HG02981 (cell line): ENCODE data around the gene CAMK2D.

Experiments used
- ATAC-seq: cut with Tn5 transposase; IDR thresholded peaks from one replicate; pipeline ENCODE4 v1.9.1; 2021; ENCODE audit warnings: mild to moderate bottlenecking, moderate library complexity; ENCODE audit not compliant: unreplicated experiment

Gene CAMK2D

DNA sequence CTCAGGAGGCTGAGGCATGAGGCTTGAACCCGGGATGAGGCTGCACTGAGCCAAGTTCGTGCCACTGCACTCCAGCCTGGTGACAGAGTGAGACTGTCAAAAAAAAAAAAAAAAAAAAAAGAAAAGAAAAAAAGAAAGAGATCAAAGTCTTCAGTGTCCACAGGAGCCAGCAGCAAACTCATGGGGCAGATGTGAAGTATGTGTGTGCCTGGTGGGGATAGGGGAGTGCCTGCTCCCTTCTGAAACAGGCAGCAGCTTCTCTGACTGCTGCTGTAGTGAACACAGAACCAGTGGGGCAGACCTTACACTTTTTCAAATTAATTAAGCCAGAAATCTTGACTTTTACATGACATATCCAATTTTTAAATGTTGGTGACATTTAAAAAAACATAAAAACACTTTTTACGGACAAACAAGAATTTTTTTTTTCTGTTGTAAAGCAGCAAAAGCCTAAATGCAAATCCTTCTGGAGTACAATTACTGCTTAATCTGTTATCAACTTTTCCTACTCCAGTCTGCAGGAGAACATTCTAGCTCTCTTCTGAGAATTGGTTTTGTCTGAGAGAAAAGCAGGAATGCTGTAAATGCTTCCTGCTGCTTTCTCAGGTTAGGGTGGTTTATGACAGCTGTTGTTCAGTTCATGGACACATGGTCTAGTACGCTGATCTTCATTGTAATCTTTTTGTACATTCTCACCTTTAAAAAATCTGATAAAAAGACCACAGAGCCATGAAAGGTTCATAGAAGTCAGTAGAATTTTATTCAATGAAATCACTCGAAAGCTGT lies 311.1 kb downstream of the CAMK2D start:
- ATAC-seq: no peak

DNA sequence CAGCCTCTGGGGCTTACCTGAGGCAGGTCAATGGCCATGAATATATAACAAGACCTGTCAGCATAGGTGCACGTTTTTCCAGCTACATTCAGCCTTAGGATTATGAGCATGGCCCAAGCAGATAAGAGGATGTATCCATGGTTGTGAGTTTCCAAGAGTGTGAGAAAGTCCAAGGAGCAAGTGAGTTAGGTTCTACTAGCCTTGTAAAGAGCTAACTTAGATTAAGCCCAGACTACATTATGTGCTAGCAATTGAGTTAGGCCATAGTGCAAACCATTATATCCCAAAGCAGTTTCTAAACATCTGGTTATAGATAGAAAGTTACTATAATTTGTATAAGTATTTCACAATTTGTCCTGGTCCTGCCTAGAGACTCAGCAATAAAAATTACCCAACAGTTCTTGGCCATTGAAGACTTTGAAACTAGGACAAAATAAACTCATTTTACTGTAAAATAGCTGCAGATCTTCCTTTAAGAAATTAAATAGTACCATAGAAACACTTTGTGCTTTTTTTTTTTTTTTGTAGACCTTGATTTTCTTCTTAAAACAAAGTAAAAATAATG lies 312.0 kb downstream of the CAMK2D start:
- no peak for ATAC-seq

DNA sequence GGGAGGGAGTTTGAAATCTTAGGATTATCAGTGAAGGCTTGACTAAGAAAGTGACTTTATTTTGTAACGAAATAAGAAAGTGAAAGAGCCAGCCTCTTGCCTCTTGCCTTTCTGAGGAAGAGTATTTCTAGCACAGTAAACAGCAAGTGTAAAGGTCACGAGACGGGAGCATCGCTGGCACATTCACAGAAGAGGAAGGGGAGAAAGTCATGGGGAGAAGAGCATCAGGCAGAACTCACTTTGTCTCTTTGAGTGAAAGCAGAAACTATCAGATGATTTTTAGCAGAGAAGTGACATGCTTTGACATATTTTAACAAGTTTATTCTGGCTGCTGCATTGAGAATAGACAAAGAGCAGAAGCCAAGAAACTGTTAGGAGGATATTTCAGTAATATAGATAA lies 313.8 kb downstream of the CAMK2D start:
- ATAC-seq: no peak

DNA sequence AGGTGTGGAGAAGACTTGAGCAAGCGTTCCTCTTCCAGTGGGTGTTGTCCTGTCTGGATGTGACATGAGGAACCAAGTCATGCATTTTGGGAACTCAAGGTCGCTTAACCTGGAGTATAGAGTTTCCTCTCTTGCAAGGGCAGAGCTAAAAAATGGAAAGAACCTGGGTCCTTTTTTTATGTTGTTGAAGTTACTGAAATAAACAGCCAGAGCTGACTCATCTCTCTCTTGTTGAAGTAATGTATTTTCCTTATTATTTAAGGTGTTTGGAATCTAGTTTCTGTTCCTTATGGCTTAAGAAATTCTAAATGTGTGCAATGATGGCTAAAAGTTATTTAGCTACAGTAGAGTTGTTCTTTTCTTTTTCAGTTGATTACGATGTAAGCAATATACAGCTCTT lies 314.5 kb downstream of the CAMK2D start:
- ATAC-seq: no peak

DNA sequence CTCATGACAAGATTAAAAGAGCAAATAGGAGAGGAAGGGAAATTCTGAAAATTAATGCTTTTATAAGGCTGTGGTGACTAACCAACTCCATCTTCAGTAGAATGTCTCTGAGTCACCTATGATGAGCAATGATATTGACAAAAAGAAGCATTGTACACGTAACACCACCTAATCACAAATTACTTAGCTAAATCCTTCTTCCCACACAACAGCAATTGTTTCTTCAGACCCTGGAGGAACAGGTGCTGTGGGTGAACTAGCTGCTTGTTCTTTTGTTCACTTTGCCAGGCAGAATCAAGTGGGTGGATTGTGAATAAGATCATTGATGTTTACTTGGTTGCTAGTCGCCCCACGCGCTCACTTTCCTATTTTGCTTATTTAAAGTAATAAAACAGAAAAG lies 315.5 kb downstream of the CAMK2D start:
- no peak for ATAC-seq

DNA sequence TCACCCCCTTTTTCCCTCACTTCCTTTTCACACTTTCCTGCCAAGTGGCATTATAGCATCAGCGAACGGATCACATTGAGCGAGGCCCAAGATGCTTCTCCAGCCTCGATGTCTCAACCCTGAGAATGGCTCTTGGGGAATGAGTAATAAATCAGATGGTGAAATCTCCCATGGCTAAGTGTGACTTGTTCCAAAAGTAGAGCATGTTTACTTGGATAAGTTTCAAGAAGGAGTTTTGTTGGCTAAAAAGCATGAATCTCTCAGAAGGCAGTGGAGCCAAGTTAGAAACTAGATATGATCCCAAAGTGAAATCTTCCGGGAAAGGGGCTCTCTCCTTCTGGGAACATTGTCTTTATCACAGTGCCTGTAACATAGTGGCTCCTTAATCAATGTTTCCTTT lies 316.3 kb downstream of the CAMK2D start:
- ATAC-seq: no peak

DNA sequence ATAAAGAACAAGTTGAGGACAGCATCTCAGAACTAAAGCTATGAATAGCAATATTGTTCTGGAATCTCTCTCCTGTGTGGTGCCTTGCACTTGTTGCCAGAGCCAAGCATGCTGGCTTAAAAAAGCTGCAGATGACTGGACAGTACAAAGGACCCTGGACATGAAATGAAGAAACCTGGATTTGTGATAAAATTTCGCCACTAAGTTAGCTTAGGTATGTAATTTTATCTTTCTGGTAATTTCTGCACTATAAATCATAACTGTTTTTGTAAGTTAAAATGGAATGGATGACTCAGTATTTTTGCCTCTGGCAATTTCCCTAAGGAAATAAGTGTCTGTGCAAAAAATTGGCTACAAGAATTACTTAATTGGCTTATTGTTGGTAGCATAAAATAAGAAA lies 317.2 kb downstream of the CAMK2D start:
- ATAC-seq: no peak

DNA sequence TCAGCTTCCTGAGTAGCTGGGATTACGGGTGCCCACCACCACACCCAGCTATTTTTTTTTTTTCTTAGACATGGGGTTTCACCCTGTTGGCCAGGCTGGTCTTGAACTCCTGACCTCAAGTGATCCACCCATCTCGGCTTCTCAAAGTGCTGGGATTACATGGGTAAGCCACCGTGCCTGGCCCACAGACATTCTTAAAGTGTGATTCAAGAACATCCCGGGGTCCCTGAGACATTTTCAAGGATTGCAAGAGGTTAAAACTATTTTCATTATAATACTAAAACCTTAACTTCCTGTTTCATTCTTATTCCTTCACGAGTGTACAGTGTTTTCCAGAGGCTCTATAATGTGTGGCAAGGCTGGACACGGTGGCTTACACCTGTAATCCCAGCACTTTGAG lies 318.7 kb downstream of the CAMK2D start:
- ATAC-seq: no peak

DNA sequence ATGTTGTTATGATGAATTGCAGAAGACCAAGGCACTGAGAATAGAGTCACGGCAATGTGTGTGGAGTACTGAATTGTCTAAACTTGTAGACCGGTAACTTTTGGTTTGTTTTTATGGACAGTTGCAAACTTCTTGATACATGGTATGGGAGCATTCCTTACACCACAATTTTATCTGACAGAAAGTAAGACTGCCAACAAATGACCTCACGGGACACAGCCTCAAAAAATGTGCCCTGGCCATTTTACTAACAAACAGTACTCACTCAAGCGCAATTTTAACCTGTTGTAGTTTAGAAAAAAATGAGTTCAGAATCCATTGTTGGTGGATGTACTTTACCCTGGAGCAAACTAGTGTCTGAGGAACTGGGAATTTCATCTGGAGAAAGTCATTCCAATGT lies 321.2 kb downstream of the CAMK2D start:
- no peak for ATAC-seq

DNA sequence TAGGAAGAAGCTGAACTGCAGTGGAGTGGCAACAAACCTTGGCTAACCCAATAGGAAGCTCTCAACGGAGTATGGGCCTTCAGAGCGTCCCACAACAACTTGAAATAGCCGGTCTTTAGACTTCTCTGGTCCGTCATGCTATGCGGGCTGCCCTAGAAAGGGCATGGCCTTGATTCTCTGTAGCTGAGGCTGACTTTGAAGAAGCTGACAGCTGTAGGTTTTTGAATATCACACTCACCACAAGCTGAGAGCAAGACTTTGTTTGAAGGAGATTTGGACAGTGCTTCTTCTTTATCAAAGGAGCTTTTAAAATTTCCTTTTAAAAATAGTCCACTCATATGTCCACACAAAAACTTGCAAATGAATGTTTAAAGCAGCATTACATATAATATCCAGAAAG lies 322.9 kb downstream of the CAMK2D start:
- ATAC-seq: no peak

DNA sequence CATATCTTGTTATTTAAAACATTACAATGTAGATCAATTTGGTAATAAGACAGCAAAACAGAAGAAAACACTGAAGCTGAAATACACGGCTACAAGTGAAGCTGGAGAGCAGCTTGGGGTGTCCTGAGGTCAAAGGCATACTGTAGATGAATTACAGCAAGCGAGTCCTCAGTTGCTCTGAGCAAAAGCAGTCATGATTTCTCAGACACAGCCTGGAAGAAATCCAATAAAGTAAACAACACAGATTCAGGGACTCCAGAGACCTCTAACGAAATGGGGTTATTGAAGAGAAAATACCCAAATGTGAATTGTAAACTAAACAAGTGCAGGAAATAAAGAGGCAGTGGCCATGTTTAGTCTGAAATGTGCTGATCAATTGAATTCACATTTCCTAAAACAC lies 324.4 kb downstream of the CAMK2D start:
- ATAC-seq: no peak

DNA sequence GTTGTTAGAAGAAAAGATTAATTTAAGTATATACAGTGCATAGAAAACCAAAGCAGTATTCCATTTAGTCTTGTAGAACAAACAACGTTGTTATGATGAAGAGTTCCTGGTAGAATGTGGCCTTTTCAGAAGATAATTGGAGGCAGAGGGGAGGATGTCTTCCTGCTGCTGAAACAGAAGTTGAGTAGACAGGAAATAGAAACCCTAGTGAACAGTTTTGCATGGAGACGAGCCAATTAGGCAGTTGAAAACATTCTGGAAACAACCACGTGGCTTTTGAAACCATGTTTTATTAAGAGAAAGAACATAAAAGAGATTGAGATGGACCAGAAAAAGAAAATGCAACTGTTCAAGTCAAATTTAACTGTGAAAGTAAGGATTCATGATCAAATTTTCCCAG lies 325.2 kb downstream of the CAMK2D start:
- ATAC-seq: no peak

DNA sequence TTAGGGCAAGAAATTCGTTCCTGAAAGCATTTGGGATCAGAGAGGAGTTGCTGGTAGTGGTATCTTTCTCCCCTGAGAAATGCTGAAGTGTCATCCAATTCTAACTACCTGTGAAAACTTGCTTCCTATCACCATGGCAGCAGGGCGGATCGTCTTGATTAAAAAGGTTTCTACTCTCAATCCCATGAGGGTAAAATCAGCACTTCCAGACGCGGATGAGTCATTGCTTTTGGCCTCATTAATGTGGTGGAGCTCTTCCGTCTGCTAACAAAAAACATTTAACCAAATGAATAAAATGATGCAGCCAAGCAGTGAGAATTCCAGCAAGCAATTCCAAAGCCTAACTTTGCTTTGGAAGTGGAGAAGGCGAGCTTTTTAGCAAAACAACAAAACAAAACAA lies 325.6 kb downstream of the CAMK2D start:
- no peak for ATAC-seq

DNA sequence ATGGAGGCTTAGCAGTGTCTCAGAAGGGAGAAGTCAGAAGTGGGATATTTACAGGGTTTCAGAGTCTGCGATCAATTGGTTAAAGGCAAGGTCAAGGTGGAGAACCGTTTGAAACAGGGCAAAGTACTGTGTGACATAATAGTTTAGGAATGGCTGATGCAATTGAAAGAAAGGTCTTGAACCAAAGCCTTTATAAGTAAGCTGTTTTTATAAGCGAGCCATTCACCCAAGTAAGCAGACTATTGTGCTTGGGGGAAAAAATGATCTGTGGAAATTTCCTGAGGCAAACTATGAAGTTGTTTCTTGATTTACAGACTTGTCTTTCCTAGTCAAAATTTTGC lies 327.3 kb downstream of the CAMK2D start:
- ATAC-seq: no peak

DNA sequence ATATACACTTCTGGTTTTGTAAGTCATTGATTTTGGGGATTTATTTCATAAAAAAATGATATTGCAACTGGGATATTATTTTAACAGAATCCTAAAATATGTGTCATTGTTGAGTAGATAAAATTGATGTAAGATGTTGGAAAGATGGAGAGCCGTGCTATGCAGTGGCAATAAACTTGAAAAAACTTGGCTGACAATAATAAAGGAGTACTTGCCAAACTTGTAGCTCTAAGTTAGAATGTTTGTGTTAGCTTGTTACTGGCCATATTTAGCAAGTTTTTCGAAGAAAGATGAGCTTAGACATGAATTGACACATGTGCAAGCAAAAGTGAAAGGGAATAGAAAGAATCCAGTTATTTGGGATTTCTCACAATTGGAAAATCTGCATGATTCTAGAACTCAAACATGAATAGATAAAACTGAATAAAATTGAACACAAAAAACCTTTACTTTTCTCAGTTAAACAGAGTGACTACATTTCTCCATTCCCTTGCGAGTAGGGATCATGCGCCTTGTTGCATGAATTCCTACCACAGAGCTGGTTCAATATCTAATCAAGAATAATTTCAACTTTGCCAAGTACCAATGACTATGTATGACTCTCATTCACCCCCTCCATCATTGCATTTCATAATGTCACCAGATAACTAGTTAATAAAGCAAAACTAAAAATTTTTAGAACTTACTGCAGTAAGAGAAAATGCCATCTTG lies 327.8 kb downstream of the CAMK2D start:
- no peak for ATAC-seq

DNA sequence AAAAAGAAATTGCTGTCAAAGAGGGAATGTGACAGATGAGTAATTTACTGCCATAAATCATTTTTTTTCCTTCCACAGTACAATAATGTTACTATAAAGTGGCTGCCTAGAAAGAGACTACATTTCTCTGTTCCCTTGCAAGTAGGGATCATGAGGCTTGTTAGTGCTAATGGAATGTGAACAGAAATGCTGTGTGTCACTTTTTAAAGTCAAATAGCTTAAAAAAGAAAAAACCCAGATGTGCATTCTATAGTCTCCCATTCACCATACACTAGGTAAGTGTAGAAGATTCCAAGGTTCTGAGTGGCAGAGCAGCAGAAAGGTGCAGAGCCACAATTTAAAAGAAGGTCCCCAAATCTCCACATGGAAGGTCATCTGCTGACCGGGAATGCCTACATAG lies 328.4 kb downstream of the CAMK2D start:
- ATAC-seq: no peak

DNA sequence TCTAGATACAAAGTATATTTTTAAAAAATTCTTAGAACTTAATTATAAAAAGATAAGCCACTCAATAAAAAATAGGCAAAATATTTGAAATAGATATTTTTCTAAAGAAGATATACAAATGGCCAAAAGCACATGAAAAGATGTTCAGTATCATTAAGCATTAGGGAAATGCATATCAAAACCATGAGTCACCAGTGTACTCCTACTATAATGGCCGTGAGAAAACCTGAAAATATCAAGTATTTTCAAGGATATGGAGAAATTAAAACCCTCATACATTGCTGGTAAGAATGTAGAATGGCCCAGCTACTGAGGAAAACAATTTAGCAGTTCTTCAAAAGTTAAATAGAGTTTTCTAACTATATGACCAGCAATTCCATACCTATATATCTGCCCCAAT lies 337.9 kb downstream of the CAMK2D start:
- no peak for ATAC-seq

DNA sequence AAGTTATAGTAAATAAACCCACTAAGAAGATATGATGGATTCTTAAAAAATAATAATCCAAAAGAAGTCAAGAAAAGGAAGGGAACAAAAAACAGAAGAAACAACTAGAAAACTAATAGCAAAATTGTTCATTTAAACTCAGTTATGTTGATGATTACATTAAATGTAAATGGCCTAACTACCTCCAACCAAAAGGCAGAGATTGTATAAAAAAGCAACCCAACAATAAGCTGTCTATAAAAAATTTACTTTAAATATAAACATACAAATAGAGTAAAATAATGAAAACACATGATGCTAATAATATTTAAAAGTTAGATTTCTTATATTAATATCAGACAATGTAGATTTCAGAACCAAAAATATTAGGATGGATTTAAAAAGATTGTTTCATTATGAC lies 340.6 kb downstream of the CAMK2D start:
- no peak for ATAC-seq

DNA sequence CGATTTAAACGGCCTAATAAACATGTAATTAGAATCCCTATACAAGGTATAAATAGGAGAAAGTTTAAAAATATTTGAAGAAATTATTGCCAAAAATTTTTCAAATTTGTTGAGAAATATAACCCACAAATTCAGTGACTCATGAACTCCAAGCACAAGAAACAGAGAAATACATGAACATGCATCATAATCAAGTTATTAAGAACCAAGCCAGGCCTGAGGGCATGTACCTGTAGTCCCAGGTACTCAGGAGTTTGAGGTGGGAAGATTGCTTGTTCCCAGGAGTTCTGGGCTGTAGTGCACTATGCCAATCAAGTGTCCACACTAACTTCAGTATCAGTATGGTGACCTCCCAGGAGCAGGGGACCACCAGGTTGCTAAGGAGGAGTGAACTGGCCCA lies 341.9 kb downstream of the CAMK2D start:
- no peak for ATAC-seq

DNA sequence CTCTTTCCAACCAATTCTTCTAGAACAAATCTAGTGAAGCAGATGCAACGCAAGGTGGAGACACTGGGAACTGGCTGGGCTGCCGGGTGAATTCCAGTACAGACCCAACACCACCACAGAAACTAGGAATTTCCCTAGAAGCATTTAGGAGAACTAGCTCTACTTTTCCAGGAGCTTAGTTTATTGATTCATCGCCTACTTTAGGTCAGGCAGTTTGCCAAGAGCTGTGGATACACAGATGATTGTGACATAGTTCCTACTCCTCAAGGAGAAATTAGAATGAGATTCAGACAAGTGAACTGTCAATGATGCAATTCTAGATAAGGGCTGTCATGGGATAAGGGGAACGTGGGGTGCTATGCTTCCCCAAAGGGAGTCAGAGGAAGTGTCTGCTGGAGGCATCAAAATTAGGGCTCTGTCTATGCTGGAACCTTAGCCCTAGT lies 350.0 kb downstream of the CAMK2D start:
- ATAC-seq: no peak

DNA sequence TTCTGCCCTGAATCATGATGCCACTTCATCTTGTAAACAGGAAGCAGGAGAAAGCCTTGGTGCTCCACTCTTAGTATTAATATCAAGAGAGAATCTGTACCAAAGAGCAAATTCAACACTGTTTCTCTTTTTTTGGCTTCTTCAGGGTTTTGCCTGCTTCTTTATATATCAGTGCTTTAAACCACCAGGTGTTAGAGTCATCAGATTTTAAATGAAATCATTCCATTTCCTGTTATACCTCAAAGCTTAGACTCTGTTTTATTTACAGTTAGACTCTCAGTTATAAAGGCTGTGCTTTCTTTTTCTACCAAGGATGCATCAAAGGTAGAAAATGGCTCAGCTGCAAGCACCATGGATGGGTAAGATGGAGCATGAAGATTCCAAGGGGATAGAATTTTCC lies 350.9 kb downstream of the CAMK2D start:
- no peak for ATAC-seq

DNA sequence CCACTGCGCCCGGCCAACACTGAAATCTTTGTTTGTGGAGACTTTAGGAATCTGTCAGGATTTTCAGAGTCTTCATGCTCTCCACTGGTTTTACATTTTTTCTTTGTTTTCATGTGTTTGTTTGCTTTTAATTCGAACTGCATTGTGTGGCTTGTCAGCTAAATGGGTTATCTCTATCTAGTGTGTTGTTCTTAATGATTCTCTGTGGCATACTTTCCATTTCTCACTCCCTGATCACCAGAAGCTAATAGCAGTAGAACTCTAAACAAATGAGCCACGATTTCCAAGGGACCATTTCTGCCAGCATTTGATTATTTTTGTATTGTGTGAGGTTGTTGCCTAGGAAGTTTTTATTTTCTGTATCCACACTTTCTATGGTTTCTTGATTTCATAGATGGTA lies 352.4 kb downstream of the CAMK2D start:
- ATAC-seq: no peak
